DOHH2 (cell line): ENCODE results near the gene MAP3K20.
A peak's percentile ranks its signal among the peaks of the same experiment; 100 is the strongest.

Experiments
- H3F3A ChIP-seq: fragments of 200-600 bp; sonication (generic), shearing (Covaris generic); 2 replicates; pipeline ENCODE4 v1.6.0; 2016; ENCODE audit warnings: antibody characterized with exemption, mild to moderate bottlenecking; ENCODE audit not compliant: control insufficient read depth, insufficient read depth
- H3K27ac ChIP-seq: fragments of 200-600 bp; sonication (generic); 2 replicates; pipeline ENCODE4 v1.5.1; 2014; ENCODE audit warnings: low read depth, mild to moderate bottlenecking, low read length, moderate library complexity
- H3K27me3 ChIP-seq: fragments of 200-600 bp; sonication (generic); 2 replicates; pipeline ENCODE4 v1.6.1; 2014; ENCODE audit warnings: mild to moderate bottlenecking, low read length, mixed read lengths; ENCODE audit not compliant: control insufficient read depth
- H3K36me3 ChIP-seq: fragments of 200-600 bp; sonication (generic); 2 replicates; pipeline ENCODE4 v1.6.1; 2014; ENCODE audit warnings: mild to moderate bottlenecking, low read length, moderate library complexity, mixed read lengths; ENCODE audit not compliant: control insufficient read depth
- H3K4me1 ChIP-seq: fragments of 200-600 bp; sonication (generic); 2 replicates; pipeline ENCODE4 v1.6.1; 2014; ENCODE audit warnings: mild to moderate bottlenecking, low read length, mixed read lengths; ENCODE audit not compliant: control insufficient read depth
- H3K4me2 ChIP-seq: fragments of 200-600 bp; sonication (generic); 2 replicates; pipeline ENCODE4 v1.6.0; 2014; ENCODE audit warnings: mild to moderate bottlenecking, low read length, moderate library complexity
- H3K4me3 ChIP-seq: fragments of 200-600 bp; sonication (generic); 2 replicates; pipeline ENCODE4 v1.5.1; 2014; ENCODE audit warnings: mild to moderate bottlenecking, low read length, mixed read lengths
- H3K79me2 ChIP-seq: fragments of 200-600 bp; sonication (generic); 2 replicates; pipeline ENCODE4 v1.6.1; 2014; ENCODE audit warnings: mild to moderate bottlenecking, low read length, mixed read lengths; ENCODE audit not compliant: control insufficient read depth
- H3K9me2 ChIP-seq: fragments of 200-600 bp; sonication (generic); replicated peaks from 2 replicates; pipeline ENCODE4 v1.6.1; 2014; ENCODE audit warnings: mild to moderate bottlenecking, low read length, mixed read lengths; ENCODE audit not compliant: control insufficient read depth
- H3K9me3 ChIP-seq: fragments of 200-600 bp; sonication (generic); 2 replicates; pipeline ENCODE4 v1.6.1; 2014; ENCODE audit warnings: antibody characterized with exemption, low read length, mixed read lengths; ENCODE audit not compliant: control insufficient read depth, insufficient read depth
- H4K20me1 ChIP-seq: fragments of 200-600 bp; sonication (generic); 2 replicates; pipeline ENCODE4 v1.6.0; 2014; ENCODE audit warnings: low read depth, mild to moderate bottlenecking, antibody characterized with exemption, low read length, moderate library complexity; ENCODE audit not compliant: control insufficient read depth, insufficient read depth
- EZH2phosphoT487 ChIP-seq: fragments of 200-600 bp; sonication (generic); IDR thresholded peaks from 2 replicates; pipeline ENCODE4 v1.6.1; 2017; ENCODE audit warnings: borderline replicate concordance, mild to moderate bottlenecking, antibody characterized with exemption, low read length, moderate library complexity, mixed read lengths
- TF ChIP-seq, protein P1 (sequence below): fragments of 200-600 bp; sonication (generic); IDR thresholded peaks from one replicate; pipeline ENCODE4 v1.5.1; 2014; ENCODE audit warnings: antibody characterized with exemption, mild to moderate bottlenecking, low read depth, low read length; ENCODE audit not compliant: poor library complexity, severe bottlenecking

Gene MAP3K20

DNA sequence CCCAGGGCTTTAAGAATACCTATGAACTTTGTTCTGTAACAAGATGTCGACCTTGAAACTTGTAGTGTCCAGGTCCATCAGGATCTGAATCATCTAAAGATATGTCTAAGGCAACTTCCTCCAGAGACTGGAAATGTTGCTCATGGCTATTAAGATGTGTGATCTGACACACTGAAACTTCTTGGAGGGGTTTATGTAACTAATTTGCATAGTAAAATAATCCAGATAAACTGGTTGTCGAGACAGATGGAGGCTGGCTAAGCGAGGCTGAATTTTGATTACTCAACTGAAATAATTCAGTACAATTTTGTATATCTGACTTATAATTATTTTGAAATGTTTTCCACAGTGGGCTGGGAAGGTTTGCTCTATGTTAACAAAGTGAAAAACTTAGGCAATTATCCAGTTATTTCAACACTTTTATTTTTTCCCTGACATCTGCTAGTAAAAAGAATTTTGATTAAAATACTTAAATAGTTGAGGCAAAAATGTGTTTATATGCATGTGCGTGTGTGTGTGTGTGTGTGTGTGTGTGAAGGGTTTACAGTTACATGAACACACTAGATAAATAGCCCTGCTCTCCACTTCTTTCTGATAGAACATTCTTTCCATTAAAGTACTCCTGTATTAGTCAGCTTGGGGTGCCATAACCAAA lies 11.4 kb upstream of the MAP3K20 start:
- H3K4me1 ChIP-seq: peaks cover 17% of the 10 kb centered on the region
- TF ChIP-seq, protein P1, sequence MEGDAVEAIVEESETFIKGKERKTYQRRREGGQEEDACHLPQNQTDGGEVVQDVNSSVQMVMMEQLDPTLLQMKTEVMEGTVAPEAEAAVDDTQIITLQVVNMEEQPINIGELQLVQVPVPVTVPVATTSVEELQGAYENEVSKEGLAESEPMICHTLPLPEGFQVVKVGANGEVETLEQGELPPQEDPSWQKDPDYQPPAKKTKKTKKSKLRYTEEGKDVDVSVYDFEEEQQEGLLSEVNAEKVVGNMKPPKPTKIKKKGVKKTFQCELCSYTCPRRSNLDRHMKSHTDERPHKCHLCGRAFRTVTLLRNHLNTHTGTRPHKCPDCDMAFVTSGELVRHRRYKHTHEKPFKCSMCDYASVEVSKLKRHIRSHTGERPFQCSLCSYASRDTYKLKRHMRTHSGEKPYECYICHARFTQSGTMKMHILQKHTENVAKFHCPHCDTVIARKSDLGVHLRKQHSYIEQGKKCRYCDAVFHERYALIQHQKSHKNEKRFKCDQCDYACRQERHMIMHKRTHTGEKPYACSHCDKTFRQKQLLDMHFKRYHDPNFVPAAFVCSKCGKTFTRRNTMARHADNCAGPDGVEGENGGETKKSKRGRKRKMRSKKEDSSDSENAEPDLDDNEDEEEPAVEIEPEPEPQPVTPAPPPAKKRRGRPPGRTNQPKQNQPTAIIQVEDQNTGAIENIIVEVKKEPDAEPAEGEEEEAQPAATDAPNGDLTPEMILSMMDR: no peak
- TF ChIP-seq EZH2phosphoT487: no peak
- no peaks in the 10 kb centered on the region for H3K9me2 ChIP-seq

DNA sequence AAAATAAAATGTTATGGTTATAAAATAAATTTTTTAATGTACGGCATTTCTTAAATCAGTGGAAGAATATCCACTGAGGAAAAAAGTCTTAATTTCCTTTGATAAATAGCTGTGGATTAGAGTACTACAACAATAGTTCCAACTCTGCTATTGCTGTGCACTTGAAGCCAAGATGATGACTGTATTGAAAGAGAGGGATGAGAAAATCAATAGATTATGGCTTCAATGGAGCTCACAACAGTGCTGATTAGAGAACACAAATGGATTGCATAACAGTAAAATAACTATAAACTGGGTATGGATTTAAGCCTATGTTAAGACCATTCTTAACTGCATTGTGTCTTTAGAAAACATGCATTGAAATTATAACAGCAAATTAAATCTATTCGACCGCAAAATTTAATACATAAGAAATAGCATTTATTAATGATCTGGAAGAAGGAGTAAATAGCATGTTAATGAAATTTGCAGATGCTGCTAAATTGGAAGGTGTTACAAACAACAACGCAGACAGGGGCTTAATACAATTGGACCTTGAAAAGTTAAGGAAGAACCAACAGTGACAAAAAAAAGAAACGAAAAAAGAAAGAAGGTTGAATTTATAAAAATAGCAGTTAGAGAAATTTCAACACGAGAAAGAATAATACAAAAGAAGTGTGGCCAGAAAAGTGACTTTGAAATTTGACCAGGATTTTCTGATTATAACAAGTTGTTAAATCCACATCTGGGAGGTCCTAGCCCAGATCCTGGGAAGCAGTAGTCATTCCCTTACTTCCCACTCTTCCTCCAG lies 8.6 kb upstream of the MAP3K20 start:
- no peak for TF ChIP-seq EZH2phosphoT487
- TF ChIP-seq, protein P1: no peak

More for the DNA sequence above, 11.4 kb upstream of the MAP3K20 start:
- no peak overlapping the region for H3K27ac ChIP-seq
- H3K79me2 ChIP-seq: no peaks in the 10 kb centered on the region
- no peak overlapping the region for H3K4me2 ChIP-seq
- H3K36me3 ChIP-seq: no peaks in the 10 kb centered on the region
- no peaks in the 10 kb centered on the region for H3F3A ChIP-seq
- no peaks in the 10 kb centered on the region for H3K9me3 ChIP-seq
- no peaks in the 10 kb centered on the region for H3K27me3 ChIP-seq
- H4K20me1 ChIP-seq: no peaks in the 10 kb centered on the region
- no peak overlapping the region for H3K4me3 ChIP-seq

DNA sequence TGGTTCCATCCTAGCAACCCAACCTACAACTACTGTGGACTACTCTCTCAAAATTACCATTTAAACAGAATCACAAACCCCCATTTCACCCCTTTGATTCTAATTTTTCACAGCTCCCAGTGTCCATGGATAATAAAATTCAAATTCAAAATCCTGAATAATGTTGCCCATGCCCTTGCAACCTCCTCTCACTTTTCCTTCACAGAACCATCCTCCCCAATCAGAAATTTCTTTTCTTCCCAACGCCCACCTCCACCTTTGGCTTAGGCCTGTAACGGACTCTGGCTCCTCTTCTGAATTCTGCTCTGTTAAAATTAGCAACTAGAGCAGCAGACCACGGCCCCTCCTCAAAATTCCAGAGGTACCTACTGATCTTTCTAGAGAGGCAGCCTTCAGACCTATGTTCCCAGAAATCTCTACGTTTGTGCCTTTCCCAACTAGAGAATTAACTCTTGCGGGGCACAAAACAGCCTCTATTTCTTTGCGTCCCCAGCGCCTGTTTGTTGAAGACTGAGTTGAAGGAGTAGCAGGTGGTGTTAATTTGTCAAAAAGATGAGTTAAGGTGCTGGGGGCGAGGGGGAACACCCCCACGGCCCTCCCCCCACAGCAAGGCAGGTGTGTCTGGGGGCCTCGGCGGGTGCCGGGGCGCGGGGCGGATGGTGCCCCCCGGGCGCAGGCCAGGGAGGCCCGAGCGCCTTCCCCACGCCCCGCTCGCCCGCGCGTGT lies 428 bp upstream of the MAP3K20 start:
- peak overlapping the region; percentile 84 for H3K4me3 ChIP-seq
- H3F3A ChIP-seq: 0 out of 2 replicates have a peak, but pooled peaks cover 4% of the 10 kb centered on the region
- peaks cover 47% of the 10 kb centered on the region for H3K79me2 ChIP-seq
- H3K9me3 ChIP-seq: no peaks in the 10 kb centered on the region
- H4K20me1 ChIP-seq: no peaks in the 10 kb centered on the region
- TF ChIP-seq EZH2phosphoT487: no peak
- TF ChIP-seq, protein P1: no peak
- peak overlapping the region; percentile 93 for H3K4me2 ChIP-seq
- H3K27ac ChIP-seq: peak overlapping the region; percentile 72
- H3K27me3 ChIP-seq: no peaks in the 10 kb centered on the region
- H3K9me2 ChIP-seq: no peaks in the 10 kb centered on the region
- peaks cover 10% of the 10 kb centered on the region for H3K36me3 ChIP-seq
- peaks cover 35% of the 10 kb centered on the region for H3K4me1 ChIP-seq

More for the DNA sequence above, 8.6 kb upstream of the MAP3K20 start:
- H3K4me2 ChIP-seq: no peak overlapping the region
- H4K20me1 ChIP-seq: no peaks in the 10 kb centered on the region
- no peaks in the 10 kb centered on the region for H3F3A ChIP-seq
- no peaks in the 10 kb centered on the region for H3K9me3 ChIP-seq
- H3K79me2 ChIP-seq: no peaks in the 10 kb centered on the region
- H3K36me3 ChIP-seq: no peaks in the 10 kb centered on the region
- no peak overlapping the region for H3K4me3 ChIP-seq
- H3K27ac ChIP-seq: no peak overlapping the region
- H3K4me1 ChIP-seq: no peaks in the 10 kb centered on the region
- no peaks in the 10 kb centered on the region for H3K27me3 ChIP-seq
- no peaks in the 10 kb centered on the region for H3K9me2 ChIP-seq
